ENCODE data around the gene FIBCD1.

The FIBCD1 gene

GRCh38 chr9:130878295-130878694, 60.8 kb downstream of the FIBCD1 start:
- DNase-seq (ENCODE audit: low read depth): no peak

GRCh38 chr9:130877300-130877699, 61.7 kb downstream of the FIBCD1 start:
- DNase-seq (ENCODE audit: low read depth): no peak

- no peak for DNase-seq (ENCODE audit: low read depth)
These were observed 64.3 kb downstream of the FIBCD1 start for GRCh38 chr9:130874783-130875182.

- no peak for DNase-seq (ENCODE audit: low read depth)
These were observed 65.1 kb downstream of the FIBCD1 start for GRCh38 chr9:130873966-130874365.

GRCh38 chr9:130872912-130873503, 66.0 kb downstream of the FIBCD1 start:
- no peak for DNase-seq (ENCODE audit: low read depth)

- DNase-seq (ENCODE audit: low read depth): no peak
These were observed 66.5 kb downstream of the FIBCD1 start for GRCh38 chr9:130872508-130872907.

GRCh38 chr9:130872093-130872492, 67.0 kb downstream of the FIBCD1 start:
- no peak for DNase-seq (ENCODE audit: low read depth)

- DNase-seq (ENCODE audit: low read depth): no peak
These were observed 67.5 kb downstream of the FIBCD1 start for GRCh38 chr9:130871395-130872062.

- no peak for DNase-seq (ENCODE audit: low read depth)
These were observed 68.3 kb downstream of the FIBCD1 start for GRCh38 chr9:130870491-130871381.

GRCh38 chr9:130869250-130869649, 69.8 kb downstream of the FIBCD1 start:
- DNase-seq (ENCODE audit: low read depth): no peak

GRCh38 chr9:130868230-130868629, 70.8 kb downstream of the FIBCD1 start:
- DNase-seq (ENCODE audit: low read depth): no peak

GRCh38 chr9:130867556-130867955, 71.5 kb downstream of the FIBCD1 start:
- DNase-seq (ENCODE audit: low read depth): no peak

GRCh38 chr9:130866474-130866965, 72.5 kb downstream of the FIBCD1 start:
- DNase-seq (ENCODE audit: low read depth): peak; percentile 70

- no peak for DNase-seq (ENCODE audit: low read depth)
These were observed 73.1 kb downstream of the FIBCD1 start for GRCh38 chr9:130865921-130866320.

- DNase-seq (ENCODE audit: low read depth): no peak
These were observed 74.5 kb downstream of the FIBCD1 start for GRCh38 chr9:130864541-130864940.

GRCh38 chr9:130862747-130863146, 76.3 kb downstream of the FIBCD1 start:
- no peak for DNase-seq (ENCODE audit: low read depth)

- DNase-seq (ENCODE audit: low read depth): no peak
These were observed 76.8 kb downstream of the FIBCD1 start for GRCh38 chr9:130862217-130862616.

GRCh38 chr9:130861372-130862180, 77.5 kb downstream of the FIBCD1 start:
- DNase-seq (ENCODE audit: low read depth): no peak

- peak; percentile 93 for DNase-seq (ENCODE audit: low read depth)
These were observed 78.4 kb downstream of the FIBCD1 start for GRCh38 chr9:130860458-130861316.

- DNase-seq (ENCODE audit: low read depth): no peak
These were observed 80.0 kb downstream of the FIBCD1 start for GRCh38 chr9:130858739-130859705.
